K562 (cell line): Measurements from ENCODE around the gene ADGRB2. TPM values are rescaled to one million over a fixed set of nuclear protein-coding genes. Genes with fewer than 3 reads are reported as not detected.

Experiments
- BCL6 ChIP-seq: fragments of 250-450 bp; sonication (Bioruptor Pico); IDR thresholded peaks from 2 replicates; pipeline ENCODE4 v1.4.0; 2020
- CAMTA2 ChIP-seq: fragments of 250-450 bp; sonication (Bioruptor Pico); conservative IDR thresholded peaks from 2 replicates; pipeline ENCODE4 v1.5.1; 2022
- GABPB2 ChIP-seq: fragments of 250-450 bp; sonication (Bioruptor Pico); conservative IDR thresholded peaks from 2 replicates; pipeline ENCODE4 v1.5.1; 2021; ENCODE audit warnings: mild to moderate bottlenecking
- LCOR ChIP-seq: sonication (generic); formaldehyde crosslinking; IDR thresholded peaks from 2 replicates; pipeline ENCODE4 v1.8.0; 2022; ENCODE audit warnings: mild to moderate bottlenecking, missing genetic modification reagents
- LEF1 ChIP-seq: fragments of 450-650 bp; IDR thresholded peaks from 2 replicates; pipeline ENCODE4 v1.6.1; 2016; ENCODE audit warnings: mild to moderate bottlenecking
- MYNN ChIP-seq, 2 experiments: sonication (generic); formaldehyde crosslinking in 1 of 2; IDR thresholded peaks; 2 replicates each; pipeline versions ENCODE4 v1.5.0 to v1.6.1; 2016 to 2020; ENCODE audit warnings: antibody characterized with exemption in 1 of 2, missing genetic modification reagents in 1 of 2
- NR1H2 ChIP-seq: sonication (generic); formaldehyde crosslinking; IDR thresholded peaks from 2 replicates; pipeline ENCODE4 v1.4.0; 2020; ENCODE audit warnings: mild to moderate bottlenecking, missing genetic modification reagents
- NRF1 ChIP-seq, 2 experiments: fragments of 450-650 bp; IDR thresholded peaks in 1 of 2; conservative IDR thresholded peaks in 1 of 2; 2 replicates each; pipeline ENCODE4 v1.6.1; 2014; ENCODE audit warnings: mild to moderate bottlenecking in 2 of 2
- PHF21A ChIP-seq: fragments of 450-650 bp; IDR thresholded peaks from 2 replicates; pipeline ENCODE4 v1.6.1; 2017; ENCODE audit warnings: low read depth, borderline replicate concordance
- TEAD4 ChIP-seq, 2 experiments: sonication (generic) in 1 of 2; formaldehyde crosslinking in 1 of 2; IDR thresholded peaks; 2 replicates each; pipeline versions ENCODE4 v1.6.1 to v1.8.0; 2012 to 2022; ENCODE audit warnings: borderline replicate concordance in 1 of 2, inconsistent platforms in 1 of 2, low read length in 1 of 2, mild to moderate bottlenecking in 1 of 2, missing genetic modification reagents in 1 of 2
- ZNF583 ChIP-seq: fragments of 250-450 bp; sonication (Bioruptor Pico); IDR thresholded peaks from 2 replicates; pipeline ENCODE4 v1.4.0; 2020
- polyA plus RNA-seq, 8 experiments: library from polyadenylated mRNA; depleted of rRNA in 4 of 8; stranded (reverse) in 5 of 8; unstranded in 3 of 8; fragments of >200 nt; fragmentation: Nextera tagmentation in 2 of 8; fragmentation: Illumina TruSeq in 1 of 8; extraction: Ambion mirVana in 2 of 8; extraction: Trizol in 1 of 8; gene quantifications; 2 replicates each; pipeline versions ENCODE4 v1.2.1 to v1.2.3, GENCODE V29; 2011 to 2014; ENCODE audit warnings: inconsistent platforms in 1 of 8, missing spikeins in 1 of 8
- total RNA-seq, 7 experiments: library from RNA; depleted of rRNA in 6 of 7; stranded (reverse); fragments of >200 nt in 6 of 7; fragmentation: Illumina TruSeq in 2 of 7; extraction: Trizol in 2 of 7; gene quantifications; 2 replicates each; pipeline versions ENCODE4 v1.2.1 to v1.2.3, GENCODE V29; 2011 to 2021; ENCODE audit warnings: low replicate concordance in 1 of 7
- TF ChIP-seq, protein P1 (sequence below): fragments of 250-450 bp; sonication (Bioruptor Pico); IDR thresholded peaks from 2 replicates; pipeline ENCODE4 v1.4.0; 2020
- TF ChIP-seq, protein P2 (sequence below): fragments of 450-650 bp; IDR thresholded peaks from one replicate; pipeline ENCODE4 v1.6.1; 2018; ENCODE audit warnings: mild to moderate bottlenecking, moderate library complexity; ENCODE audit not compliant: partially characterized antibody
- TF ChIP-seq, protein P3 (sequence below): fragments of 450-650 bp; formaldehyde crosslinking; conservative IDR thresholded peaks from 2 replicates; pipeline ENCODE4 v1.4.0; 2022; ENCODE audit warnings: mild to moderate bottlenecking, missing genetic modification characterization
- TF ChIP-seq, protein P4 (sequence below): fragments of 150-350 bp; conservative IDR thresholded peaks from 2 replicates; pipeline ENCODE4 v1.6.1; 2014; ENCODE audit warnings: low read length
- TF ChIP-seq, protein P5 (sequence below): sonication (generic); formaldehyde crosslinking; IDR thresholded peaks from 2 replicates; pipeline ENCODE4 v1.8.1; 2022; ENCODE audit warnings: missing genetic modification reagents

Gene ADGRB2
- total and polyA plus RNA-seq, 9 of the 15 experiments (the other 6 are each of a cell fraction or from before 2014, with no cell fraction given): 0.04 to 0.23 (median 0.20) TPM; not detected in 2

DNA sequence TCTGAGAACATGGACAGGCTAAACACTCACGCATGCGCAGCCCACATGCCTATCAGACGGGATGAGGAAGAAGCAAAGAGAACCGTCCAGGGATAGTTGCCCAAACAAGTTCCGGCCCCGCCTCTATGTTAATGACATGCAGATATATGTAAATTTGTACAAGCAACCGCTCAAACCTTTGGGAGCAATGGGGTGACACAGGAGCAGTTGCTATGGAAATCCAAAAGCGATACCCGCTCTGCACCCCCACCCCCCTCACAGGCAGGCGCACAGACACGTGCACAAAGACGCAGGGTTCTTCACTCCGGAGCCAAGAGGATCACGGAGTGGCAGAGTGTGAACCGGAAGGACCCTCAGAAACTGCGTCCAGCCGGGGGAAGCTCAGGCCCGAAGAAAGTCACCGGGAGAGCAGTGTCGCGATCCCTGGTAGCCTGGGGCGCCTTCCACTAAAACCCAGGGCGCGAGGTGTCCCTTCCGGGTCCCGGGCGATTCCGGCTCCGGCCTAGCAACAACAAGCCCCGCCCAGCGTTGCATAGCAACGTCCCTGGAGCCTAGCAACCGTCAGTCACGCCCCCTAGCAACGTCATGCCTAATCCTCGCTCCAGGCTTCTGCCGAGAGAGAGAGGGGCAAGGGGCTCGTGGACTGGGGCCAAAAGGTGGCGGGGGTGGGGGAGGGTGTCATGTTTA is 24.1 kb upstream of the ADGRB2 start (continued):
- TF ChIP-seq, protein P1, sequence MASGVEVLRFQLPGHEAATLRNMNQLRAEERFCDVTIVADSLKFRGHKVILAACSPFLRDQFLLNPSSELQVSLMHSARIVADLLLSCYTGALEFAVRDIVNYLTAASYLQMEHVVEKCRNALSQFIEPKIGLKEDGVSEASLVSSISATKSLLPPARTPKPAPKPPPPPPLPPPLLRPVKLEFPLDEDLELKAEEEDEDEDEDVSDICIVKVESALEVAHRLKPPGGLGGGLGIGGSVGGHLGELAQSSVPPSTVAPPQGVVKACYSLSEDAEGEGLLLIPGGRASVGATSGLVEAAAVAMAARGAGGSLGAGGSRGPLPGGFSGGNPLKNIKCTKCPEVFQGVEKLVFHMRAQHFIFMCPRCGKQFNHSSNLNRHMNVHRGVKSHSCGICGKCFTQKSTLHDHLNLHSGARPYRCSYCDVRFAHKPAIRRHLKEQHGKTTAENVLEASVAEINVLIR (CRISPR knock-in tag): no peak
- TF ChIP-seq, protein P2, sequence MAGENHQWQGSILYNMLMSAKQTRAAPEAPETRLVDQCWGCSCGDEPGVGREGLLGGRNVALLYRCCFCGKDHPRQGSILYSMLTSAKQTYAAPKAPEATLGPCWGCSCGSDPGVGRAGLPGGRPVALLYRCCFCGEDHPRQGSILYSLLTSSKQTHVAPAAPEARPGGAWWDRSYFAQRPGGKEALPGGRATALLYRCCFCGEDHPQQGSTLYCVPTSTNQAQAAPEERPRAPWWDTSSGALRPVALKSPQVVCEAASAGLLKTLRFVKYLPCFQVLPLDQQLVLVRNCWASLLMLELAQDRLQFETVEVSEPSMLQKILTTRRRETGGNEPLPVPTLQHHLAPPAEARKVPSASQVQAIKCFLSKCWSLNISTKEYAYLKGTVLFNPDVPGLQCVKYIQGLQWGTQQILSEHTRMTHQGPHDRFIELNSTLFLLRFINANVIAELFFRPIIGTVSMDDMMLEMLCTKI: no peak
- no peak for TF ChIP-seq CAMTA2 (CRISPR knock-in tag)
- TF ChIP-seq, protein P3, sequence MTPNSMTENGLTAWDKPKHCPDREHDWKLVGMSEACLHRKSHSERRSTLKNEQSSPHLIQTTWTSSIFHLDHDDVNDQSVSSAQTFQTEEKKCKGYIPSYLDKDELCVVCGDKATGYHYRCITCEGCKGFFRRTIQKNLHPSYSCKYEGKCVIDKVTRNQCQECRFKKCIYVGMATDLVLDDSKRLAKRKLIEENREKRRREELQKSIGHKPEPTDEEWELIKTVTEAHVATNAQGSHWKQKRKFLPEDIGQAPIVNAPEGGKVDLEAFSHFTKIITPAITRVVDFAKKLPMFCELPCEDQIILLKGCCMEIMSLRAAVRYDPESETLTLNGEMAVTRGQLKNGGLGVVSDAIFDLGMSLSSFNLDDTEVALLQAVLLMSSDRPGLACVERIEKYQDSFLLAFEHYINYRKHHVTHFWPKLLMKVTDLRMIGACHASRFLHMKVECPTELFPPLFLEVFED: no peak
- peak; percentile 29; the same call in 1 of the 2 replicates for TF ChIP-seq TEAD4 (IDR thresholded peaks at IDR 0.05; ENCODE audit: low read length)
- no peak for TF ChIP-seq TEAD4 (CRISPR knock-in tag; IDR thresholded peaks at IDR 0.05; ENCODE audit: borderline replicate concordance)
- TF ChIP-seq MYNN (IDR thresholded peaks at IDR 0.05): peak; percentile 98
- TF ChIP-seq MYNN (CRISPR knock-in tag; IDR thresholded peaks at IDR 0.05): no peak
- peak; percentile 57; the same call in 1 of the 2 replicates for TF ChIP-seq LEF1
- TF ChIP-seq, protein P4, sequence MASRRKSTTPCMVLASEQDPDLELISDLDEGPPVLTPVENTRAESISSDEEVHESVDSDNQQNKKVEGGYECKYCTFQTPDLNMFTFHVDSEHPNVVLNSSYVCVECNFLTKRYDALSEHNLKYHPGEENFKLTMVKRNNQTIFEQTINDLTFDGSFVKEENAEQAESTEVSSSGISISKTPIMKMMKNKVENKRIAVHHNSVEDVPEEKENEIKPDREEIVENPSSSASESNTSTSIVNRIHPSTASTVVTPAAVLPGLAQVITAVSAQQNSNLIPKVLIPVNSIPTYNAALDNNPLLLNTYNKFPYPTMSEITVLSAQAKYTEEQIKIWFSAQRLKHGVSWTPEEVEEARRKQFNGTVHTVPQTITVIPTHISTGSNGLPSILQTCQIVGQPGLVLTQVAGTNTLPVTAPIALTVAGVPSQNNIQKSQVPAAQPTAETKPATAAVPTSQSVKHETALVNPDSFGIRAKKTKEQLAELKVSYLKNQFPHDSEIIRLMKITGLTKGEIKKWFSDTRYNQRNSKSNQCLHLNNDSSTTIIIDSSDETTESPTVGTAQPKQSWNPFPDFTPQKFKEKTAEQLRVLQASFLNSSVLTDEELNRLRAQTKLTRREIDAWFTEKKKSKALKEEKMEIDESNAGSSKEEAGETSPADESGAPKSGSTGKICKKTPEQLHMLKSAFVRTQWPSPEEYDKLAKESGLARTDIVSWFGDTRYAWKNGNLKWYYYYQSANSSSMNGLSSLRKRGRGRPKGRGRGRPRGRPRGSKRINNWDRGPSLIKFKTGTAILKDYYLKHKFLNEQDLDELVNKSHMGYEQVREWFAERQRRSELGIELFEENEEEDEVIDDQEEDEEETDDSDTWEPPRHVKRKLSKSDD: no peak
- no peak for TF ChIP-seq PHF21A
- TF ChIP-seq ZNF583 (CRISPR knock-in tag): 0 out of 2 replicates have a peak, but pooled peaks have one; percentile 44
- peak; percentile 98 to 99 for TF ChIP-seq NRF1 (conservative IDR thresholded peaks at IDR 0.05 in 1 of 2, IDR thresholded peaks at IDR 0.05 in 1 of 2)
- no peak for TF ChIP-seq NR1H2 (CRISPR knock-in tag)
- peak; percentile 73; the same call in 1 of the 2 replicates for TF ChIP-seq LCOR (CRISPR knock-in tag)
- TF ChIP-seq, protein P5, sequence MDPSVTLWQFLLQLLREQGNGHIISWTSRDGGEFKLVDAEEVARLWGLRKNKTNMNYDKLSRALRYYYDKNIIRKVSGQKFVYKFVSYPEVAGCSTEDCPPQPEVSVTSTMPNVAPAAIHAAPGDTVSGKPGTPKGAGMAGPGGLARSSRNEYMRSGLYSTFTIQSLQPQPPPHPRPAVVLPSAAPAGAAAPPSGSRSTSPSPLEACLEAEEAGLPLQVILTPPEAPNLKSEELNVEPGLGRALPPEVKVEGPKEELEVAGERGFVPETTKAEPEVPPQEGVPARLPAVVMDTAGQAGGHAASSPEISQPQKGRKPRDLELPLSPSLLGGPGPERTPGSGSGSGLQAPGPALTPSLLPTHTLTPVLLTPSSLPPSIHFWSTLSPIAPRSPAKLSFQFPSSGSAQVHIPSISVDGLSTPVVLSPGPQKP (CRISPR knock-in tag): no peak
- no peak for TF ChIP-seq BCL6
- TF ChIP-seq GABPB2 (CRISPR knock-in tag): no peak
